DMS 273 (cell line): ENCODE measurements around the gene STYXL1.

Experiments used
- DNase-seq: peaks from one replicate; lab custom pipeline; 2025; ENCODE audit not compliant: unreplicated experiment; lab: John Stamatoyannopoulos, UW

STYXL1 gene

GRCh38 chr7:75981453-75982305 lies 66.1 kb downstream of the STYXL1 start:
- DNase-seq, result no peak

- no peak for DNase-seq
Measured at GRCh38 chr7:75981203-75981452, 66.7 kb downstream of the STYXL1 start.

- no peak for DNase-seq
Measured at GRCh38 chr7:75980430-75981202, 67.2 kb downstream of the STYXL1 start.

DNA sequence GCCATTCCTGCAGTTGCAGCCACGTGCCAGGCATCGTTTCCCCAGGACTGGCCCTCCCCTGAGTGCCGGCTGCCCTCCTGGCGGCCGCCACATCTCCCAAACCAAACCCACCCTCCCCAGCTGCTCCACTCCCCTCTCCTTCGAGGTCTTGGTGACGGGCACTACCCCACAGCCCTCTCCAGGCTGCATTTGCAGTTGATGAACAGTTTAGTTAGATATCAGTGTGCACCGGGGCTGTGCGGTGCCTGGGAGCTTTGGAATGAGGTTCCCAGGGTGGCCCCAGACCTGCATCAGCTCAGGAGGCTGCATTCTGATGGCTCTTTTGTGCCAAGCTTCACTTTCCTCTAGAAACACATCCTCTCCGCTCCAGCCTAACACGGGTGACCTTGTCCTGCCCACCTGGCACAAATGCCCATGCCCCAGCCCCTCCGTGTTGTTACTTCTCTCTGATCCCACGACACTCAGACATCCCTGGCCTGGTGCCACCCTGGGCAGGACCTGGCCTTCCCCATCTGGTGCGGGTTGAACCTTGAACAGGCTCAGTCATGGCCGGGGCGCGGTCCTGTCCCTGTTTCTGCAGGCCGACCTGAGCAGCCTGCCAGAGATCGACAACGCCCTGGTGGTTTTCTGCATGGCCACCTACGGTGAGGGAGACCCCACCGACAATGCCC lies 67.9 kb downstream of the STYXL1 start:
- peak; percentile 59 for DNase-seq

DNA sequence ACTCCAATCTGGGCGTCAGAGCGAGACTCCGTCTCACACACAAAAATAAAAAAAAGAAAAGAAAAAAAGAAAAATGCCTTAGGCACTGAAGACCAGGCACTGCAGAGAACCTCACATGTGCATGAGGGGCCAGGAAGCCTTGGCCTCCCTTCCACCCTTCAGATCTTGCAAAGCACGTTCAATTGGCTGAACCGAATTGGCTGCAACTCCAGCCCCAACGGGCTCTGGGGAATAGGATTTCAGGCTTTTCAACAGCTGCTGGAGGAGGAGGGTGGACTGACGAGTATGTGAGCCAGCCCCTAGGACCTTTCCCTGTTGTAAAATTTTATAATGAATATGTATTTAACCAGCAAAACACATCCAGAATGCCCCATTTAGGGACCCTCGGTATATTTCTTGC lies 70.1 kb downstream of the STYXL1 start:
- DNase-seq, result peak; percentile 92

DNA sequence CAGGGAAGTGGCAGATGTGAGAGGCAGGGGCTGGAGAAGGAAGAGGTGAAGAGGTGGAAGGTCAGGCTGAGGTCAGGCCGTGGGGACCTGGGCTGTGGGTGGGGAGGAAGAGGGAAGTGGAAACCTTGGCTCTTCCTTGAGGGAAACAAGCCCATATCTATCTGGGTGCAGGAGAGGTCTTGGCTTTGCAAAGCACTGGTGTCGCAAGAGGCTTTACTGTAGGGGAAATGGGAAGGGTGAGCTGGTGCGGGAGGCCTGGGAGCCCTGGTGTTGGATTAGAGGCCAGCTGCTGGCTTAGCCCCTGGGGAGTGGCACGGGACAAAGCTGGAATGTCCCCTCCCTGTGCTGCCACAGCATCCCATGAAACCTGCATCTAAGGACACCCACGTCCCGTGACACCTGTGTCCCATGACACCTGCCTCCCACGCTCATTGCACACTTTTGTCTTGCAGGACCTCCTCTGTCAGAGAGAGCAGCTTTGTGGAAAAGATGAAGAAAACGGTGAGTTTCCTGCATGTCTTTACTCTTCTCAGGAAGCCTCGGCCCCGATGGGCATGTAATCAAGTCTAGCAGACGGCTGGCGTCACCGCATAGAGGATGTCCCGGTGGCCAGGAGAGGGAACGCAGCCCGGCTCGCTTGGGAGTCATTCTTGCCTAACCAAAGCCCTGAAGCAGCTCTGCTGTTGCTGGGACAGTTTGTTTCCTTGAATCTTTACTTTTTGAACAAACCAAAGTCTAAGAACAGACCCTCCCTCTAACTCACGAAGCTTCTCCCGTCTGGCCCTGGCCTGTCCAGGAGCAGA lies 75.6 kb downstream of the STYXL1 start:
- DNase-seq, result peak; percentile 63

DNA sequence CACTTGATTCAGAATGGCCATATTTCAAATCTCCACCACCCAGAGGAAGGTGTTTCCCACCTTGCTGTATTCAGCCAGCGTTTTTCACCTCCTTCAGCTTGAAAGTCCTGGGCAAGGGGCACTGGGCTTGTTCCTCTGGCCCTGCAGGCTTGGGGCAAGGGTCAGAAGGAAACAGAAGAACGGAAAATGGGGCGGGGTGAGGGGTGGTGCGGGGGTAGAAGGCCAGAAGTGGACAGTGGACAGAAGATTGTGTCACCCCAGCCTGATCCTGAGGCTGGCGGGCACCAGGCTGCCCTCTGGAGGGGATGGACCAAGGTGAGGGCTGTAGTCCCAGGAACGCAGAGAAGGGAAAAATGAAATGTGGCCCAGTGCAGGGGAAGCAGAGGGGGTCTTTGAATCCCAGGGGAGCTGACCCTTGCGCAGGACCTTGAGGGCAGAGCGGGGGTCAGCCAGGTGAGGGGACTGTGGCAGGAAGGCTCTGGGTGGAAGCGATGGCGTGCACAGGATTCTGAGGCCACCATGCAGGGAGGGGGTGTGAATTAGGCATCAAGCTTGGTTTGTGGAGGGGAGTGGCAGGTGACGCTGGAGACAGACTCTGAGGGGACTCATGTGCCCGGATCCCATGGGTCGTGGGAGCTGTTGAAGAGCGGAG lies 76.4 kb downstream of the STYXL1 start:
- no peak for DNase-seq

DNA sequence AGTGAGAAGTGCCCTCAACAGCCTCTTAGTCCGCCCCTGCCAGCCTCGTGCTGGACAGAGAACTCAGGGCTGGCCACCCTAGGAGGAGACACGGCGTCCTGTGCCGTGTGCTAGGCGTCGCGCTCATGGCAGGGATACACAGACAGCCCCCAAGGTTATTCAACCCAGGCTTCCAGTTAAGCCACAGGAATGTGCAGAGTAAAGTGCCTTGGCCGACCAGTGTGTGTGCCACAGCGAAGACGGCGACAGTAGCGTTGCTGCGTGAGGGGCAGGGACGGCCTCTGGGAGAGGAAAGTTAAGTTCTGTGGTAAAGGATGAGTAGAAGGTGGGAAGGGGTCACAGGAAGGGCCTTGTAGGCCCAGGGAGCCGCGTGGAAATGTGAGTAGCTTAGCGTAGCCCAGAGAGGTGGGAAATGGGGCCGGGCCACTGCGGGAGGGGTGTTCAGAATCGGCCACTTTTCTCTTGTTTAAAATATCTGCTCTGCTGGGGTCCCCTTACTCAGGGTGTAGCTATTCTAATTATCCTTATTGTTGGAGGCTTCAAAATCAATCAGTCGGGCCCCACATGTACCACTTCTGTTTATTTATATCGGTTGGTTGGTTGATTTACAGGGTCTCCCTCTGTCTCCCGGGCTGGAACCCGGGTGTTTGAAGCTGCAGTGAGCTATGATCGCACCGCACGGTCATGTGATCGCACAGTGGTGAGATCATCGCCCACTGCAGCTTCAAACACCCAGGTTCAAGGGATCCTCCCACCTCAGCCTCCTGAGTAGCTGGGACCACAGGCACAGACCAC lies 77.9 kb downstream of the STYXL1 start:
- no peak for DNase-seq

DNA sequence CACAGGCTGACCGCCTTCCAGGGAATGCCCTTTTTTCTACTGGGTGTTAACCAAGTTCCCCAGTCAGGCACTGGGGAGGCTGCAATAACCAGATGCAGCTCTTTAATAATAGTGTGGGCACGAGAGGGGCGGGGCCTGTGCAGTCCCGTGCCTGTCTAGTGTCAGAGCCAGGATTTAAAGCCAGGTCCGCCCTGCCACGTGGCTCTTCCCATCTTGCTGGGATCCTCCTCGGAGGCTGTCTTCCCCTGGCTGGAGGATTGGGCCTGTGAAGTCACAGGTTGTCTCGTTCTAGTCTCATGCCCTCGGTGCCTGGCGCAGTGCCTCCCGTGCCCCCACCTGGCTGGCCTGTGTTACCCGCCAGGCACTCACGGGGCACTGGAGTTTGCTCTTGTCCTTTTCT lies 78.6 kb downstream of the STYXL1 start:
- DNase-seq, result peak; percentile 42

- DNase-seq, result no peak
Measured at GRCh38 chr7:75968561-75969001, 79.2 kb downstream of the STYXL1 start.

GRCh38 chr7:75968012-75968411 lies 79.8 kb downstream of the STYXL1 start:
- DNase-seq, result no peak

DNA sequence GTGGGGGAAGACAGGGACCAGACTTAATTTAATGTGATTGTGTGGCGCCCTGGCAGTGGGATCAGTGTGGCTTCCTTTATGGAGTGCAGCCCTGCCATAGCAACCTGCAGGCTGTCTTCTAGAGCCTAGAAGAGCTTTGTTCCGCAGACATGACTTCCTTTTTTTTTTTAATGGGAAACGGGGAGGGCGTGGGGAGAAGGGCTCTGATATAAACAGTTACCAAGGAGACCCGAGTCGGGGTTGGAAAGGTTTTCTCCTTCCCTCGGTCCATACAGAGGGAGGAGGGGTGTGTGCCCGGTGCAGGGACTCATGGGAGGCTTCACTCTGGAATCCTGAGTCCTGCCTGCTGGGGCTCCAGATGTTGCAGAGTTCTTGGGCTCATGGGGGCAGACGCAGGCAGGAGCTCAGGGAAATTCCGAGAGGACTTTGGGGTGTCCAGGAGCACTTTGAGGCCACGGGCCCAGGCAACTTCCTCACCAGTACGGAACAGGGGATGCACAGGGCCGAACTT lies 80.3 kb downstream of the STYXL1 start:
- DNase-seq, result peak; percentile 65

DNA sequence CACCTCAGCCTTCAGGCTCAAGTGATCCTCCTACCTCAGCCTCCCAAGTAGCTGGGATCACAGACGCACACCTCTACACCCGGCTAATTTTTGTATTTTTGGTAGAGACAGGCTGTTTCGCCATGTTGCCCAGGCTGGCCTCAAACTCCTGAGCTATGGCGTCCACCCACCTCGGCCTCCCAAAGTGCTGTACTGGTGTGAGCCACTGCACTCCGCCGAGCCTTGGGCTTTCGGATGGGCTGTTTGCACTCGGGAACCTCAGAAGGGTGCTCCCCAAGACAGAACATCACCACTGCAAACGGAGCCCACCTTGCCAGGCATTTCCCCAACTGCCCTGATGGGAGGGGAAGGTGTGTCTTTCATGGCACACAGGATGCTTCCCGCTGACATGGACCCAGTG lies 80.7 kb downstream of the STYXL1 start:
- no peak for DNase-seq

DNA sequence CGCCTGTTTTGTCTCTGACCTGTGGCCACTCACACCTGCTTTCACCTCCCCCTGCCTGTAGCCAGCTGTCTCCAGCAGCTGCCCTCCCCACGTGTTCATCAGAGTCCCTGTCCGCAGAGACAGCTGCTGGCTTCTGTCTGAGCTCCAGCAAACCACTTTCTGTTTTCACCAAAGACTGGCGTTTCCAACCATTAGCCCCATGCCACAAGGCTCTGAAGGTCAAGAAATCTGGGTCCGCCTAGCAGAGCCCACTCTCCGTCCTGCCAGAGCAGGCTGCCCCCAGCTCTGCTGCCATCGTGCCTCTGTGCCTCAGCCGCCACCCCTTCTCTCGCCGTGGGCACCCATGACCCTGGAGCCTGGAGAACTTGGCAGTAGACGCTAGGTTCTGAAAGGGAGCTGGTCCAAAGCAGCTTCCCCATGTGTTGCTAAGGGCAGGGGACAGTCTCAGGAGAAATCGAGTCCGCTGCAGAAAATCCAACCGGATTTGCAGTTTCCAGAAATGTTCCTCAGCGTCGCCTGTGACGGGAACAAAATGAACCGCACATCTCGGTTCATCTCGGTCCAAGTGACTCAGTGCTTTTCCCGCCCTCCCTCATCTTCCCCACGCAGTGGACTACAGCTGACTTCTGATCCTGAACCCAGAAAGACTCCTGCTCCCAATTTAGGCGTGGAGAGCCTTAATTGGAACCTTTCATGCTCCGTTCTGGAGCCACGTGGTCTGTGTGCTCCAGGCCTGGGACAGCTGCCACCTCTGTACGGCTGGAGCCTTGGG lies 81.4 kb downstream of the STYXL1 start:
- DNase-seq, result peak; percentile 93

- DNase-seq, result no peak
Measured at GRCh38 chr7:75965617-75966016, 82.2 kb downstream of the STYXL1 start.

- no peak for DNase-seq
Measured at GRCh38 chr7:75963381-75963995, 84.3 kb downstream of the STYXL1 start.

GRCh38 chr7:75962607-75963380 lies 85.0 kb downstream of the STYXL1 start:
- DNase-seq, result no peak

GRCh38 chr7:75961218-75961617 lies 86.6 kb downstream of the STYXL1 start:
- no peak for DNase-seq
